A204.1 (cell line): ENCODE measurements around the gene TRAPPC14.

Source experiments
- FAIRE-seq: peaks from 2 replicates; lab custom pipeline; 2012; peaks lifted over from hg19 to GRCh38; lab: Jason Lieb, UNC

The TRAPPC14 gene

DNA sequence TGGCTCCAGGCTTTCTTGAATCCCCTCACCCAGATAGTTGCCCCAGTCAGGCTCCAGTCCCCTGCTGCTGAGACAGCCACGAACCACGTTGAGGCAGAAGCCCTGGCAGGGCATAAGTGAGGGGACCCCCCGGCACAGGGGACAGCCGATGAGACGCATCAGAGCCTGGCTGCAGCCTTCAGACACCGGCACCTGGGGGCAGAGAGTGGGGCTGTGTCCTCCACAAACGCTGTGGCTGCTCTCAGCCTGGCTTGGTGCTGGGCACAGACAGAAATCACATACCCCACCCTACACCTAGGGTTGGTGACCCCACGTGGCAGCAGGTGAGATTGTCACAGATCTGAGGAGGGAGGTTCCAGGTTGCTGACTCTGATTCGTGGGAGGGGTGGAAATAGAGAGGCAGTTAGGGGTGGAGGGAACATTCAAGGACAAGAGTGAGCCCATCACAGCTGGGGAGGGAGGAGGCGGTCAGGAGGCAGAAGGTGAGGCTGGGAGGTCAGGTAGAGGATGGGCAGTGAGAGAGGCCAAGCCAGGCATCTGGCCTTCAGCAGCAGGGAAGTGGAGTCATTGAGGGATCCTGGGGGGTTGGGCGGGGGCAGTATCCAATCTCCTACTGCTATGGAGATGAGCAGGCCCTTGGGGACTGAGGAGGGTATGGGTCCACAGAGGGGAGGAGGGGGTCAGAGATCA lies 15.4 kb upstream of the TRAPPC14 start:
- FAIRE-seq: no peak

DNA sequence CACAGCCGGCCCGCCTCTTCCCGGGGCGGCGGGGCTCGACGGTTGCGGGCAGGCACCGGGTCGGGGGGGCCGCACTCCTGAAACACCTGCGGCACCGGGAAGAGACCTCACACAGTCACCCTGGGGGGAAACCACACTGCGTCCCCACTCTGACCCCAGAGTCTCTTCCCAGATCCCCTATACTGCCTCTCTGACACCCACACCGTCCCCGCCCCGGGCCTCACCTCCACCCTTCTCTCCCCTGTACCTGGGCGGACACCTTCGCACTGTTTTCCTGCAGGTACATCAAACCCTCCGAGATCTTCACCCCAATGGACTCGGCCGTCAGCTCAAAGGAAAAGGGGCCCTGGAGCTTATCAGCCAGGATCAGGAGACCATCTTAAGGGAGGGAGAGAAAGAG lies 13.3 kb upstream of the TRAPPC14 start:
- FAIRE-seq: no peak

DNA sequence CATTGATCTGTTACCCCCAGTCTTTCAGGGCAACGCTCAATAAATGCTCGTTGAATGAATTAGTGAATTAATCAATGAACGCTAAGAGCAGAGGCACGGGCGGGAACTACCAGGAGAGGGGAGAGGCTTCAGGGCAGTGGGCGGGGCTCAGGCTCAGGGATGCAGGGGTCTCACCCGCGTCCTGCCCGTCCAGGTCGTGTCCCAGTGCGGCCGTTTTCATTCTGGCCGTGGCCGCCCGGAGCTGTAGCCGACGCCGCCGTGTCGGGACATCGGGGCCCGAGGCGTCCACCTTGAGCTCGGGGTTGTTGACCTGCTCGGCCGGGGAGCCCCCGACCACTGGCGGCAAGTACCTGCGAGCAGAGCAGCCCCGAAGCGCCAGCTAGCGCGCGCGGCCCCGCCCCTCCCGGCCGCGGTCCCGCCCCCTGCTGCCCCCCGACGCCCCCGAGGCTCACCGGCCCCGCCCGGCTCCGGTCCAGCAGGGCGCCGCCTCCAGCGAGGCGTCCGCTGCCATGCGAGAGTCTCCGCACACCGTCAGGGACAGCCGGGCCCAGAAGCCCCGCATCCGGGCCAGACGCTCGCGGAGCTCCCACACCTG lies 12.7 kb upstream of the TRAPPC14 start:
- FAIRE-seq: no peak

DNA sequence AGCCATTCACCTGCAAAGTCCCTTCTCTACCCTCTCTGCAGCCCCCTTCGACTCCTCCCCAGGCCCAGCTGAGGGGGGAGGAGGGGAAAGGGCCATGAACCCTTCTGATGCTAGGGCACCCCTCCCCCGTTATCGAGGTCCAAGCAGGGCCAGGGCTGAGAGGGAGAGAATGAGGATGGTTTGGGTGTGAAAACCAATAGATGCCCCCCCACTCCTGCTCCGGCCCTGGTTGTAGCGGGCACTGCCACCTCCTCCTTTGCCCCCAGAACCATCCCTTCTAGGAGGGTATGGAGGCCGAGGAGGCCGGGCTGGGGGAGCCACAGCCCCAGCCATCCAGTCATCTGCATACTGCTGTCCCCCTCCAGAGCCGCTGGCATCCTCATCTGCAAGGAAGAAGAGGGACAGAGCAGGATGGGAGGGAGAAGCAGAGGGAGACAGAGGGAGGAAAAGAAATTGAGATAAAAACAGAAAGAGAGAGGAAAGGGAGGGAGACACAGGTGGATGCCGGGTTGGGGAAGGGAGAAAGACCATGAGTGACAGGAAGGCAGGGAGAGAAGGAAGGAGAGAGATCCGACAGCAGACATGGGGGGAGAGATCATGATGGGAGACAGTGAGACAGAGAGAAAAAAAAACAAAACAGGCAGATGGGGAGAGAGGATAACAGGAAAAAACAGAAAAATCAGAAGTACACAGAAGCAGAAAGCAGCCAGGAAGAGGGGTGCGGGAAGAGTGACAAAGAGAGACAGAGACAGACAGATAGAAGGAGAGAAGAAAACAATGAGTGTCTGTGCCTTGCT lies 11.8 kb upstream of the TRAPPC14 start:
- no peak for FAIRE-seq

DNA sequence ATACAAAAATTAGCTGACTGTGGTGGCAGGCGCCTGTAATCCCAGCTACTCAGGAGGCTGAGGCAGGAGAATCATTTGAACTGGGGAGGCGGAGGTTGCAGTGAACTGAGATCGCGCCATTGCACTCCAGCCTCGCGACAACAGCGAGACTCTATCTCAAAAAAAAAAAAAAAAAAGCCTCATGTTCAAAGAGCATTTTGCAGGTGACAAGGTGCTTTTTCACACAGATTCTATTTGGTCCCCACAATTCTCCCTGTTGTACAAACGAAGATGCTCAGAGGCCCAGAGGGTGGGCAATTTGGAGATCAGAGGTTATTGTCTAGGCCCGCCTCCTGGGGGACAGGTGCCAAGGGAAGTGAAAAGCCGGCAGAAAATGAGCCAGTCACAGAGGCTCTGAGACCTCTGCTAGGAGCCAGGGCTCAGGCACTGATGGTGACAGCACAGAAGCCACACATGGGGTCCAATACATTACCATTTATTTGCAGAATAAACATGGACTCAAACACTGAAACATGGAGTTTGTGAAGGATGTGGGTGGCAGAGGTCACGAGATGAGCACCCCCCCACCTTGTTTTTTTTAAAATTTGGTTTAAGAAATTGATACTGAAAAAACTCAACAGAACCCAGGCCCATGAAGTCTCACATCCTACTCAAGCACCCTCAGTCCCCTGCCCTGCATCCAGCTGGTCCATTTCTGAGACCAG lies 10.8 kb upstream of the TRAPPC14 start:
- no peak for FAIRE-seq

DNA sequence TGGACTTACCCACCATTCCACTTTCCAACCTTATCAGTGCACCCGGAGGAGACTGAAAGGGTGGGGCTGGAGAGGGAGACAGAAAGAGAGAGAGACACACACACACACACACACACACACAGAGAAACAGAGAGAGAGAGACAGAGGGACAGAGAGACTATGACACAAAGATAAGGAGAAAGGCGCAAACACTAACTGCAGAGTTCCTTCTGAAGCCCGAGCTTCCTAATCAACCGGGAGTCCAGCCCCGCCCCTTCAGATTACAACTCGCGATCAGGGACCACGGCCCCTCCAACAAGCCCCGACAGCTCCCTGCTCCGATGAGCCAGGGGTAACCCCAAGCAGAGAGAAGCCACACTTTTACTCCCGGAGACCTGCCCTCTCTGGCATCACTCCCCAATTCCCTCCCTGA lies 9.4 kb upstream of the TRAPPC14 start:
- FAIRE-seq: no peak

DNA sequence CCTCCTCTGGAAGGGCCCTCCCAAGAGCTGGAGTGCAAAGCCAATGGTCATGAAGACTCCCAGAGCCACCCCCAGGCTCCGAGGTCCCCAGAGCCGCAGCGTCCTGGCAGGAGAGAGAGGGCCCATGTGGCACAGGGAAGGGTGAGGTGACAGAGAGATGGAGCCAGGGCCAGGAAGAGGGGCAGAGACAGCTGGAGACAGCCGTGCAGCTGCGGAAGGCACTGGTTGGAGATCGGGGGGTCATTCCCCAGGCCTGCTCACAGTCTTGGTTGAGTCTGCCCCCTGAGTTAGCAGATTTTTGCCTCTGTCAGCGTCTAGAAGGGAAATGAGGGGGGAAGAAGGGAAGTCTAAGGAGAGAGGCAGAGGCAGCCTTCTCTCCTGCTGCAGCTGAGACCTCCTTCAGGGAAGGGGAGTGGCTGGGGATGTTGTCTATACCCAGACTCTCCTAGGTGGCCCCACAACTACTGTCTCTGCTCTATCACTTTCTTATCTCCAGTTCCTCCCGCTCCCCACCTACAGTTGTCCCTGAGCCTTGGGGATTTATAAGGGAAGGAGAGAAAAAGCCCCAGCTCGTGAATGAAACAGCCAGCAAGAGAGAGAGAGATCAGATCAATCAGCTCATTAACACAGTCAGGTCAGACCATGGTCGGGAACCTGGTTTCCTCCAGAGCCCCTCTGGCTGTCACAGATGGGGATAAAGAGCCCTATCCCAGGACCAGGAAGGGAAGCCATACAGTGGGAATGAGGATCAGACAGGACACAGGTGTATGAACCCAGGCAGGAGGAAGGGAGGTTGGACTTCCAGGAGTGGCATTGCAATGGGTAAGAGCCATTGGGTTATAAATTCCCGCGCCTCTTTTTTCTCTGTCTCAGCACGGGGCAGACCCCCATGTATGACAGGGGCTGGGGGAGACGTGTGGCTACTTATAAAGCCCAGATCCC lies 8.7 kb upstream of the TRAPPC14 start:
- FAIRE-seq: no peak

DNA sequence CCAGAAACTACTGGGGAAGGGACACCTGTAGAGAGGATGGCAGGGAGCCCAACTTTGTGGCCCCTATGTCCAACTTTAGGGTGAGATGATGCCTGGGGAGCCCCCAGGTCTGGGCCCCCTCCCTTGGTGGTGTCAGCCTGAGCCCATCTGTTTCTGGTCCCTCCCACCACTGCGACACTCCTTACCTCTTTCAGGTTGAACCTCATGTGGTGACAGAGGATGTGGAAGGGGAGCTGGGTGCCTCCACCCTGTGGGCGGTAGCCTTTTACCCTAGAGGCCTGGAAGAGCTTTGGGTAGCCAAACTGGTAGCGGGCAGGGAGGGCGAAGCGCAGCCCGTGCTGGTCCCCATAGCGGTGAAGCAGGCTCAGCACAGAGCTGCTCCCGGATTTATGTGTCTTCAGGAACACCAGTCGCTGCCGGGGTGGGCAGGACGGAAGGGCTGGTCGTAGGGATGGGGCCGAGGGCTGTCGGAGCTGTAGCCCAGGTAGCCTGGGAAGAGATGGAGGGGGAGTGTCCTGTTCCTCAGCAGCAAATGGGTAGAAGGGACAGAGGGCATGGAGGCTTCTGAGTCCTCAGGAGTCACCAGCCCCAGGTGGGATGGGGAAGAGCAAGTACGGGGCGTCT lies 7.9 kb upstream of the TRAPPC14 start:
- no peak for FAIRE-seq

DNA sequence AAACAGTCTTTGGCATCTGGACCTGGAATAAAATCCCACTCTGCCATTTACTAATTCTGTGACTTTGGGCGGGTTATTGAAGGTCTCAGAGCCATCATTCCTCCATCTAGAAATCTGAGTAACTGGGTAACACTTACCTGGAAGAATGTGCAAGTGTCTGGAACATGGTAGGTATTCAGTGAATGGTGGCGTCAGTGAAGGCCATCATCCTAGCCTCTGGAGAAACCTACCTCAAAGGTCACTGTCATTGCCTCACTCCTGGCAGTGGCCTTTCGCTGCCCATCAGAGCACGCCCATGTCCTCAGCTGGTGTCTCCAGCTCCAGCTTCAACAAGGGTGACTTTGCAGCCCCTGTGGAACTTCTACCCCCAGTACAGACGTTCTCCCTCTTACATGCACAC lies 5.3 kb upstream of the TRAPPC14 start:
- no peak for FAIRE-seq

DNA sequence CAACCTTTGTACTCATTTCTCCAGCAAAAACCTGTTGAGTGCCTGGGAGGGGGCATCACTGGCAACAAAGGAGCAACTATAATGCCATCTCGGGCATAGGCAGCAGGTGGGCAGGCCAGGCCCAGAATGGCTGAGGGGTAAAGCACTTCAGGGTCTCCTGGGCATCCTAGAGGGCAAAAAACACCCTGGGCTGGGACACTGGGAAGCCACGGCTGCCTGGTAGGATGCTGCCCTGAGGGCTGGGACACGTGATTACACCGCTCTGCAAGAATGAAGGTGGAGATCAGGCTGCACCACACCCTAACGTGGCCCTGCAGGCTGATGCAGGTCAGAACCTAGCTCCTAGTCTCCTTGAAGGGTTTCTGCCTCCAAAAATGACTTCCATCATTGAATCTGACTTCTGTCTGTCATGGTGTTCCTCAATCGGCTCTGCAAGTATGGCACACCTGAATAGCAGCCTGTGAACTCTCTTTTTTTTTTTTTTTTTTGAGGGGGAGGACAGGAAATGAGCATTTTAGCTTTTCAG lies 4.5 kb upstream of the TRAPPC14 start:
- no peak for FAIRE-seq

DNA sequence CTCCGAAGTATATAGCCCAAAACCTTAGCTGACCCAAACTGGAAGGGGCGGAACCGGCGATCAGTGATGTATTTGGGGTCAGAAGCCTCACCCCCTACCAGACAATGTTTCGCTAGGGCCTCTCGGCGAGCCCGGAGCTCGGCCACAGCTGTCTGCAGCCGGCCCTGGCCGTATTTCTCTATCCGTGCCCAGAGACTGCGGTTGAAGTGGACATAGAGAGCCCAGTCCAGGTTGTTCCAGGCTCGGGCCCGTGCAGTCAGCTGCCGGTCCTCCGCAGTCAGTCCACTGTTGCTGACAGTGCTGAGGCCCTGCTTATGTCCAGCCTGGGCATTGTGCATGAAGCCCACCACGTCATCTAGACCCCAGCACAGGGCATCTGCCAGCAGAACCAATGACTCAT lies 1.5 kb upstream of the TRAPPC14 start:
- no peak for FAIRE-seq

DNA sequence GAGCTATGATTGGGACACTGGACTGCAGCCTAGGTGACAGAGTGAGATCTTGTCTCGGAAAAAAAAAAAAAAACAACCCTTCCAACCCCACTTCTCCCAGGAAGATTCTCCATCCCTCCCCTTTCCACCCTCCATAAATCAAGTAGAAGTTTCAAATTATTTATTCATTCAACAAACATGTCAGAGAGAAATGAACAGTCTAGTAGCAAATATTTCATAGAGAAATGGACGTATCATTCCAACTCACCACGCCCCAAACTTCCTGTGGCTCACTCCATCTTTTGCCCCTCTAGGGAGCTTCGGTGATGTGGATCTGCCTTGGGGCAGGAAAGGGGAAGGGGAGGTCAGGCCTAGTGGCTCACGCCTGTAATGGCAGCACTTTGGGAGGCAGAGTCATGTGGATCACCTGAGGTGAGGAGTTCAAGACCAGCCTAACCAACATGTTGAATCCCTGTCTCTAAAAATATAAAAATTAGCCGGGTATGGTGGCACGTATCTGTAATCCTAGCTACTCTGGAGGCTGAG lies 638 bp upstream of the TRAPPC14 start:
- FAIRE-seq: no peak

DNA sequence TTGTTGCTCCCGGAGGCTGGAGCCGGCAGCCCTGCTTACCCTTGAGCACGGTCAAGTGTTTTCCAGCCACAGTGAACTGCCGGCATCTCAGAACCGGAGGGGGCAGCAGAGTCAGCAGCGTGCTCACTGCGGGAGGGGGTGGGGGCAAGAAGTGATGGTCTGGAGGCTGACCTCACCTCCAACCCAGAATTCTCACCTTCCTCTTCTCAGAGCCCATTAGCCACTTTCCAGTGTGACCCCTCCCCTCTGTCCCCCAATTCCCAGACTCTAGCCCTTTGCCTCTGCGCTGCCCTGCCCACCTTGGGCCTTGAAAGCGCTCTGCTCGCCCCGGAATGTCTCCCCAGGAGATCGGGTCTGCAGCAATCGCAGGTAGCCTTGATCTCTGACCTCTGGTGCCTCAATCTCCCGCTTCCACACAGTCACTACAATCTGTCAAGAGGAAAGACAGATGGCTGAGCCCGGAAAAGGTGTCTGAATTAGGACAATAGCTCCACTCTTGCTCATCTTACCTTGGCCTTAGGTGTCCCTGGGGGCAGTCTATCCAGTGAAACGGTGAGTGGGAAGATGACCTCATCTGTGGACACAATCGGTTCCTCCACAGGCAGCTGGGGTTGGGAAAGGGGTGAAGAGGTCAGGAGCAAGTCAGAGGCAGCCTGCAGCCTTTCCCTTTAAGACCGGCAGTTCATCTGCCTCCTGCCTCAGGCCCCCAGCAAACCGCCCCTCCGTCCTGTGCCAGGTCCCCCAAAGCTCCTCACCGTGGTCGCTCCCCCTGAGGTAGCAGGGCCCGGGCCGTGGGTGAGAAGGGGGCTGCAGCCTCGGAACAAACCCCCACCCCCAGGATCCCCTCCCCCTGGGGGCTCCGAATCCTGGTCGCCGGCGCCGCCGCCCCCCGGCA lies 942 bp downstream of the TRAPPC14 start:
- no peak for FAIRE-seq

DNA sequence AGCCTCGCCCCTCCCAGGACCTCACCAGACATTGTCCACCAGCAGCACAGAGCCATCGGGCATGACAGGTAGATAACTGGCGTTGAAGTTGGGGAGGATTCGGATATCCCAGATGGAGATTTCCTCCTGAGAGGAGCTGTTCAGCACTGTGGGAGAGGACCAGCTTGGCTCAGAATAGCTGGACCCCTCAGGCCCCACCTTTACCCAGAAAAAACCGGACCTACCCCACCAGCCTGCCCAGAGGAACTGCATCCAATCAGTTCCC lies 1.5 kb downstream of the TRAPPC14 start:
- no peak for FAIRE-seq

DNA sequence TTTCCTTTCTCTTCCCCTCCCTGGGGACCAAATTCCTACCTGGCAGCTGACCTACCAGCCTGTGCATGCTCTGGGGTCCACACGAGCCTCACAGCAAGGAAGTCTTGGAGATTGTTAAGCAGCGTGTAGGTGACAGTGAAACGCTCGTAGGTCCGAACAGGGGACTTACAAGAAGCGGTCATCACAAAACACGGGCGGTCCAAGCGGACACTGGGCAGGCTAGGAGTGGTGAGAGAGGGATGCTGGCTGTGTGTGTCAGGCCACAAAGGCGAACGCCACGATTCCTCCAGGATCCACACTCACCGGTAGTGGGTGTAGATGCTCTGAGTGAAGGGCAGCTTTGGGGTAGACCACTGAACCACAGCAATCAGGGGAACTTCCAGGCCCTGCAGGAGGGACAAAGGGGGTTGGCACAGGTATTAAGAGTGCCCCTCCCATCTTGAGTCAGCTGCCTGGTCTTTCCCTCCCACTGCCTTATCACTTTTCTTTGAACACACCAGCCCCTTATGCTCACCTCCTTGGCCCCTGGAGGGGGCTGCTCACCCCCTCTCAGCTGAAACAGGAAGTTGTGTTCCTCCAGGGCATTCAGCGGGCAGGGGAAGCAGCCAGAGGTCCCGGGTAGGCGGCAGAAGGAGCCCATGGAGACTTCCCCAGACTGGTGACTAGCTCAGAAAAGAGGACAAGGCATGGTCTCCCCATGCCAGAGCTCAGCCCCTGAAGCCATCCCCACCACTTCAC lies 2.0 kb downstream of the TRAPPC14 start:
- no peak for FAIRE-seq

DNA sequence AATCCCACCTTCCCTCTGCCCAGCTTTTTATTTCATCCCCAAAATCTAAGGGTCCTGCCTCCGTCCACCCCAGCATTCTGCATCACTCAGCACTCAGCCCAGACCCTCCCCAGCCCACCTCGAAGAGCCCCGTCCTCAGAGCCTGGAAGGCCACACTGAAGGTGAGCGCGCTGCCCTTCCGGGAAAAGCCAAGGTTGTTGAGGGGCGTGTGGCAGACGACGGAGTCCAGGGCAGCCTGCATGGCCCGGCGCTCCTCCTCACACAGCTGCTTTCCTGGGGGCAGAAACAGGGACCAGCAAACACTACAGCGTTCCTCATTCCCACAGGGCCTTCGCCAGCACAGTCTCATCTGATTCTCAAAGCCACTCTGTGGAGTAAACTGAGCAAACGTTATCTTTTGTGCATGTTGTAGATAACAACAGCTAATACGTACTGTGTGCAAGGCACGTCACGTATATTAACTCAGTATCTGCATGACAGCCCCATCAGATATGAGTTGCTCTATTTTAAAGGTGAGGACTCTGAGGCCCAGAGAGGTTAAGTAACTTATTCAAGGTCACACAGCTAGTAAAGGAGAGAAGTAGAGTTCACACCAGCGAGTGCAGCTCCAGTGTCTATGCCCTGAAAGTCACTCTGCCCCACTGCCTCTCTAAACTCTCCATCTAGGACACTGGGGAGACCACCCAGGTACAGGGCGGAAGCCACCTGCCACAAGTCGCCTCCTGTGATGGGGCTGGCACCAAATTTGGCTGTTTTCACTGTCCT lies 2.8 kb downstream of the TRAPPC14 start:
- no peak for FAIRE-seq

DNA sequence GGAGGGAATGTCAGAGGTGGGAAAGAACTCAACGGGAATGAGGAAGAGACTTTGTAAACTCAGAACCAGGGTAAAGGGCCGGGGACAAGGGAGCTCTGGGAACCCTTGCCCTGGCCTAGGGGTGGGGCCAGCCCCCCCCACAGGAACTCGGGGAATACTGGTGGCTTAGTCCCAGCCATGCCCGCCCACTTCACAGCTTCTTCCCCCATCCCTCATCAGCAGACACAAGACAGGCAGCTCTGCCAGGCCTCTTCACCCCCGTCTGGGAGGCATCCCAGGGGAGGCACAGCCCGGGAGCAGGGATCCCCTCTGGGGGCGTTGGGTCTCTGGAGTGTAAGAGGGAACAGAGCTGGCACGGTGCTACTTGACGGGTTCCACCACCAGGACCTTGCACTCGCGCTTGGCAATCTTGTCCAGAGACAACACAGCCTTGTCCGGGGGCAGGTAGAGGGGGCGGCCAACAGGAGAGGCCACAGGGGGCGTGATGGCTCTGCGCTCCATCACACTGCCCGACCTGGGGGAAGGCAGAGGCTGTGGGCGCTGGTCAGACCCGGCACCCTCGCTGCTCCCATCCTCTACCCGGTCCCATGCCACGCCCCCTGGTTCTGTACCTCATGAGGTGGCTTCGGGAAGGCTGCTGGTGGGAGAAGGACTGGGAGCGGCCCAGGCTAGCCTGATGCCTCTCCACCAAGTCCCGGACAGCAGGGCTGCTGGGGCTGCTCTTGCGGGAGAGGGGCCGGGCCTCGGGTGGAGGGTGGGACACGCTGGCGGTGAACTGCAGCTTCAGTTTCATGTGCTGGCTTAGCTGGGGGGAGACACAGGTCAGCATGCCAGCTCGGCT lies 3.7 kb downstream of the TRAPPC14 start:
- FAIRE-seq: no peak
